CD4-positive, alpha-beta T cell treated with Interferon alpha-2 for 1 hour (primary cell): ENCODE measurements around the gene IL1RAPL1.
A peak's percentile ranks its signal among the peaks of the same experiment; 100 is the strongest.
"Not testable (repeated sequence)": the region's sequence is repeated elsewhere in the genome, so short reads cannot be mapped to it uniquely, and the experiment has no call there.

ENCODE experiments used
- DNase-seq, 2 donors: peaks; one replicate each; pipeline ENCODE4 v3.0.0-alpha.2; 2020 to 2022

Gene IL1RAPL1

DNA sequence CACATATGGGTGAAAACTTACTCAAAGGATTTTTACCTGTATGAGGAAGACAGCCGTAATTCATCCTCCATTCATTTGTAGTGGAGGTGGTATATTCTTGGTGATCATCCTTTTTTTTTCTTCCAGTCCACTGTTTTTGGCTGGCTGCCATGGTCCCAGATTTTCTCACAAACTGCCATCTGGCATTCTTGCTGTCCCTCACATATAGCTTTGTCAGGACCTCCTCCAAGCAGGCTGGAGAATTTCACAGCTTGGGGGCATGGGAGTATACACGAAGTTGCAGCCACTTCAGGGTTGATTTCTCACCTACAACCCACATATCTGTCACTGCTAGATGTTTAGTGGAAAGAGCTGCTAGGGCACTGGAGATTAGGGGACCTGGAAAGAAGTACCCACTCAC is 401.0 kb downstream of the IL1RAPL1 start:
- DNase-seq: no peak

DNA sequence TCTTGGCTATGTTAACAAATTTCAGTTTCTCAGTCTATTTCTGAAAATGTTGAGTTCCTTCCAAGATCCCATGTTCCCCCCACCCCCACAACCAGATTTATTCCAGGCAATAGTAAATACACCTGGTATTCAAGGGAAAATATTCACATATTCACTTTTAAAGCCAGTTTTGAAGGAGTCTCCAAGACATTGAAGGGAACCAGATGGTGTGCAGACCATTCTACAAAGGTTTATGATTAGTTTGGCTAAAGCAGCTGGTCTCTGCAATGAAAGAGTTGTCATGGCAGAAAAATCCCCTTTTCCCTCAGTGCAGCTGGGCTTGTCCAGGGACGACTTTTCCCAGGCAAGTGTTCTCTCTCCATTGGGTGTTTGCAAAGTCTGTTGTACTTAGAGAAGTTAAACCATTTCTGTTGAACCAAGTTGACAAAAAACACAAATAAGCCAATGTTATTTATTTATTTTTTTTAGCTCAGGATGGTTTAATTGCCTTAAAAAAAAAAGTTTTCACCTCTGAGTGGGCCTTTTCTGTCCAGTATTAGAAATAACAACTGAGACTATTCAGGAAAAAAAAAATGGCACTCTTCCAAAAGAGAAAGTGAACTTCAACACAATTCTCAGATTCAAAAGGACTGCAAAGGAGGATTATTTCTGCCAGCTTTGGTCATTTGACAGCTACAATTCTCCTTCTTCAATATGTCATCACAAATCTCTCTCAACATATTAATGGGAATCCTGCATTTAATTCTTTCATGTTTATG is 410.6 kb downstream of the IL1RAPL1 start:
- DNase-seq: no peak

DNA sequence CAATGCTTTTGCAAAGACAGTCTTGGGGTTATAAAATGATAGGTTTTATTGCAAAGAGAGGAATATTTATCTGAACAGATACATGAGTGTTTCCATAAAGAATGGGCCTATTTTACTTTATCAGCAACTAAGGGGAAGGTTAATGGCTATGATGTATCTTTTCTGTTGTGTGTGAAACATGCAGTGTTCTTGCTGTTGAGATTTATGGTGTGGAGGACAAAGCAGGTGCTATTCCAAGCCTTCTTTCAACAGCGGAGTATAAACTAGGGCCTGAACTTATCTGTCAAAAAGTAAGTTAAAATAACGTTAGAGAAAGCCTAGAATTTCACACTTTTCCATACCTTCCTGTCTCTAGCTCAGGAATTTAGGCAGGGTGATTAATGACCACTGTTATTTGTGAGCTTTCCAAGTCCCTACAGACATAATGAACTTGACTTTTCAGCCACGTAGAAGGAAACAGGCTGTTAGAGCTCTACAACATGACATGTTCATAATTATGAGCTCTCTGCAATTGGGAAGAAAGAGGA is 411.4 kb downstream of the IL1RAPL1 start:
- no peak for DNase-seq

DNA sequence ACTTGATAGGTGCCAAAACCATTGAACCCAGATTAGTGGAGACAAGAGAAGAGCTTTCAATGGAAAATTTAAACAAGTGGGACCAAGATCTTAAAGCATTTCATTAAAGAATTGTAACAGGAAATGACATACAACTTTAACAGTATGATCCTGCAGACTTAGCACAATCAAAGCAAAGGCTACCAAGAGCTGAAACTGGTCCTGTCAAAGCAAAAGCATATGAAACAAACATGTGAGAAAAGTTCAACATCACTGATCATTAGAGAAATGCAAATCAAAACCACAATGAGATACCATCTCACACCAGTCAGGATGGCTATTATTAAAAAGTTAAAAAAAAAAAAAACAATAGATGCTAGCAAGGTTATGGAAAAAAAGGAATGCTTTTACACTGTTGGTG is 425.6 kb downstream of the IL1RAPL1 start:
- no peak for DNase-seq

DNA sequence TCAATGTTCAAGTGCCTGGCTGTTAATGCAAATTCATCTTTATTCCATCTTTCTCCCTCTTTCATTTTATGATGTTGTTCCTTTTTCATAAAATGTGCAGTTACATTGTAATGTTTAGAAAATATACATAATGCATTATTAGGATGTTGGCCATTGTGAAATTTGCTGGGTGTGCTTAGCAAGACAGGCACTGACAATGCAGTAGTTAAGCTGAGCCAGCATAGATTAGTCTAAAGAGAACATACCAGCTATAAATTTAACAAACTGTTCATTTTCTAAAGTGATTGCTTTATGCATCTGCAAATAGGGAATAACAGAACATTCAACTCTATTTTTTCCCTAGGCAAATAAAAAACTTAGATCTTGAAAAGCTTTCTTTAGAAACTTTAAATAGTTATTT is 436.0 kb downstream of the IL1RAPL1 start:
- DNase-seq: no peak

DNA sequence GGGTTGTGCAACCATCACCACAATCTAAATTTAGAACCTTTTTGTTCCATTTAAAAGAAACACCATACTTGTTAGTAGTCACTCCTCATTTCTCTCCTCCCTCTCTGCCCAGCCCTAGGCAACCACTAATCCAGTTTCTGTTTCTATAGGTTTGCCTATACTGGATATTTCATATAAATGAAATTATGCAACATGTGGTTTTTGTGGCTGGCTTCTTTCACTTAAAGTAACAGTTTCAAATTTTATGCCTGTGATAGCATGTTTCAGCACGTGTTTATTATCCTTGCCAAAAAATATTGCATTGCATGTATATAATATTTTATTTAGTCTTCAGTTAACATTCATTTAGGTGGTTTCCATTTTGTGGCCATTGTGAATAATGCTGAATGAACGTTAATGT is 437.6 kb downstream of the IL1RAPL1 start:
- DNase-seq: peak in 1 of 2 donors; percentile 1

DNA sequence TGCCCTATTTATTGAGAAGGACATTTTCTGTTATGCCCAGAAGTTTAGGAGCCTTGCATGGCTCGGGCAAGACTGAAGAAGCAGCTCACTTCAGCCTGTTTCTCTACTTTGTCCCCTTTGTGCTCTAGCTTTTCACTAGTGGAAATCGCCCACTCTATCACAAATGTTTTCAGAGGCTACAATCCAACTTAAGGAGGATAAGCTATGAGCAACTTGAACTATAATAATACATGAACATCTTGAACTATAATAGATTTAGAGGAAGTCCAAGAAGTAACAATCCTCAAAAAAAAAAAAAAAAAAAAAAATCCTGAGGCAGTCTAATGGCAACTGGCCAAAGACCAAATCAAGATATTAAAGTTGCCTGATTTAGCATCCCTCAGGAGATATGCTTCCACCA is 452.3 kb downstream of the IL1RAPL1 start:
- no peak for DNase-seq

DNA sequence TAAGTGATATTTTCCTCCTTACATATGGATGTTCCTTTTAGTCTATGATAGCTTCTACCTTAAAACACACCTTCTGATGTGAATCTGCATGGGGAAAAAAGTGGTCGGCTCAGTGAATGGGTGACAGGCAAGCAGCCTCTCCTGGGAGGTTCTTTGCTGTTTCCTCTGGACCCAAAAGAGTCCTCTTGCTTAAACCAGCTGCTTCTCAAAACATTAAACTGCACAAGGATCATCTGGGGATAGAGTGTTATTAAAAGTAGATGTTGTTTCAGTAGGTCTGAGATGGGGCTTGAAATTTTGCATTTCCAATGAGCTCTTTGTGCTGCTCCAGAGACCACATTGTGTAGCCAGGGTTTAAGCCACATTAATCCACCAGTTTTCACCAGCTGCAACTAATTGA is 452.9 kb downstream of the IL1RAPL1 start:
- DNase-seq: no peak

DNA sequence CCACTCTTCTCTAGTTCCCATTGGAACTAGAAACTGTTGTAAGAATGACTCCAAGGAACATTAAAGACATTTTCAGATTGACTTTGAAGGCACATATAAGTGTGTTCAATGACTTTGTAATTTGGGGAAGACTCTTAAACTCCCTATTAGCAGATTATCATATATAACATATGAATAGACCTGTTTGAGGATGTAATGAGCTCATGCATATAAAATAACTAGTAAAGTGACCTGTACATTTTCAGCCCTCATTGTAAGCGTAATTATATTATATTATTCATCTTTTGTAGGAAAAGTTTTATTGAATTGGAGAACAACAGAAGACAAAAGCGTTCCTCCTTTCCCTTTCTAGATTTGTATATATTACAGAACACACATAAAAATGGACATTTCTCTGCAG is 455.1 kb downstream of the IL1RAPL1 start:
- DNase-seq: no peak

DNA sequence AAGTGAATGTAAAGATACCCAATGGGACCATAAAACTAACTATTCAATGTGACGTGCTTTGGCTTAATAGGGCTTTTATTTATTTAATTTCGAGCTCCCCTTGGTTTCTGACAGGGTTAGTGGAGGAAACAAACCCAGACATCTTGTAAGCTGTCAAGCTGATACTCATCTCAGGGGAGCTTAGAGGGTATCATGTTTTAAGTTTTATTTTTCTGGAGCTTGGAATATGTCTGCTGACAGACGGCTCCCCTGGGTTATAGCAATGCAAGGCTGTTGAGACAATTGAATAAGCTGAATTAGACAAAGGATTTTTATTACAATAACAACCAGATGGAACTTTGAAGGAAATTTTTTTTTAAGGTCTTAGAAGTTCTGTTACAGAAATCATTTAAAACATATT is 456.5 kb downstream of the IL1RAPL1 start:
- no peak for DNase-seq

DNA sequence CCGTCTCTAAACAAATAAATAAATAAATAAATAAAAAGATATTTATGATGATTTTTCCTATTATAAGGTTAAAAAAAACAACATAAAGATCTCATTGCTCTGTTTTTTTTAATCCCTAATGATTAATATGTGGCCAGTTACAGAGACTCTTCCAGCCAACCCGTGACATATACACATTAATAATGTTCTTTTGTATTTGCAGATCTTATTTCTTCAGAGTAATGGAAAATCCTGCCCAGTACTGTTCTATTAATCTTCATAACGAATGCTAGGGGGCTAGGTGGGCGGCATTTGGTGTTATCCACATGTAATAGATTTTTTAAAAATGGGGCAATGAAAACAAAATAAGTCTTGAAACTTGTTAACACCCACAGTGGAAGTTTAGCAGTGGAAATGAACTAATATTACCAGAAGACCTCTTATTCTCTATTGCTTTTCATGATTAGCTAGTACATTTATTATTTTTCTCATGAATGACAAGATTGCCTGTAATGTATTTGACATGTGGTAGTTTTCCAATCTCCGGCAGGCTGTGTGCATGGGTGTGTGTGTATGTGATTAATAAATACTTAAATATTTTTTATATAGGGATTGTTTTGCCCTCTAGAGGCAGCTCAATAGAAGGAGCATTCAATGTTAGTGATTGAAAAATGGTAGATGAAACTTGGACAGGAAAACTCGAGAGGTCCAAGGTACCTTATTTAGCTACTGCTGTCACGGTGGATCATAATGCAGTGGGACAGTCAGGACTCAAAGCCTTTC is 457.4 kb downstream of the IL1RAPL1 start:
- no peak for DNase-seq

DNA sequence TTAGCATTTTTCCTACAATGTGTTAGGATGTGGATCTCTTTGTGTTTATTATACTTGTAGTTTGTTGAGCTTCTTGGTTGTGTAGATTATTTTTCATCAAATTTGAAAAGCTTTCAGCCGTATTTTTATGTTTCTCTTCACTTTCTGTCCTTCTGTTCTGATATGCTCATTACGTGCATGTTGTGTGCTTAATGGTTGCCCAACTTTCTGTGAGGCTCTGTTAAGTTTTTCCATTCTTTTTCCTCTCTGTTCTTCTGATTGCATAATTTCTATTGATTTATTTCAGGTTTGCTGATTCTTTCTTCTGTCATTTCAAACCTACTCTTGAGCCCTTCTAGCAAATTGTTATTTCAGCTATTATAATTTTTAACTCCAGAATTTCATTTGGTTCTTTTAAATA is 478.2 kb downstream of the IL1RAPL1 start:
- DNase-seq: no peak

DNA sequence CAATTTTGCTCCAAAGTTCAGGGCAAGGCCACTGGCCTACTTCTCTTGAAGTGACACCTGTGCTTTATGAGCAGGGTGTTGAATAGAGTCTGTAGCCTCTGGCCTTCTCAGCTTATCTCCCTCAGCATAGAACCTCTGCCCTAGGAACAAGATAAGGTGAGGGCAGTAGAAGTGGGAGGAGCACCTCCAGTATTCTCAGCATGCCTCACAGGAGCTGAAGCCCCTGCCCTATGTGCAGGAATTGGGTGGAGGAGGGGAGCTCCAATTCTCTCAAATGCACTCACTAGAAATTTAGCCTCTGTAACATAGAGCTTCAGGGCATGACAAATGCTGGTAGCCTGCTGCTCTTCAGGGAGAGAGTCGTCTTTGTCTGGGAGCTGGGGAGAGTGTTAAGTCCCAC is 479.3 kb downstream of the IL1RAPL1 start:
- DNase-seq: no peak

DNA sequence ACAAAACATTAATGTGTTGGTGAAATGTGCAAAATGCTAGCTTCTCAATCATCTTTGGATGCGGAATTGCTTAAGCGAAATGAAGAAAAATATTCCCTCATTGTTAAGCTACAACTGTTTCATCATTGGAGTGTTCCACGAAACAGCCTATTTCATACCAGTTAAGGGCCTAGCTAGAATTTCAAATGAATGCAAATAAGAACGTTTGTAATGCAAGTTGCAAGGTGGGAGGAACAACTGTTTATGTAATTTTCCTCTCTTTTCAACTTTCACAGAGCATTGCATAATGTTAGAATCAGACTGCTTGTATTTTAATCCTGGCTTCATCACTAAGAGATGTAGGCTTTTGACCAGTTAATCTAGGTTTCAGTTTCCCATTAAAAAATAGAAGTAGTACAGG is 480.1 kb downstream of the IL1RAPL1 start:
- no peak for DNase-seq

DNA sequence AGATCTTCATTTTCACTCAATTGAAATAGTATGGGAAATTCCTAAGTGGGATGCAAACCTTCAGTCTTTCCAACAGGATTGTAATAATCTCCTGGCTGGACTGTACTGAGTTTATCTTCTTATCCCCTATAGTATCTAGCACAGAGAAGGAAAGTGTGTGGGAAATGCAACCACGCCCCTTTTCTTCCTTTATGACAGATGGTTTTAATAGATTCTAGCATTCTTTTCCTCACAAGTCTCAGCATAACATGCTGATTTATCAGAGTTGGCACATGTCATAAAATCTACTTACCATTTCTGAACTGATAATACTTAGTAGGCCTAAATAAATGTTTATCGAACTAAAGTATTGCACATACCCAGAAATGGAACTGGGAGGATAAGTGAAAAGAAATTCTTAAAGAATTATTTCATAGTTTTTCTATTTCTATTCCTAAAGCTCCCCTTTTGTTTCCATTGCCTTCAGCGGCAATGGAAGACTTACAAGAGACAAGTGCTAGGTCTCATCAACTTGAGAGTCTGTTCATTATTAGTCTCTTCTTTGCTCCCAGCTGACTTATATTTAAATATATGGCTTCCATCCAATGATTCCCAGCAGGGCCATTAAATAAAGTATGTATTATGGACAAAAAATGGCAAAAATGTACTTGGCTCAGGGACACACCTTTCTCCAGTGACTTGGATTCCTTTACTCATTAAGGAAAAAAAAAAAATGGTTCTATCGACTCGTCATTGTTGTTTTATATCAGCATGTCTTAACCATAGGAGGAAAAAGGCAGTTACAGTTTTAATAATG is 484.5 kb downstream of the IL1RAPL1 start:
- DNase-seq: no peak

DNA sequence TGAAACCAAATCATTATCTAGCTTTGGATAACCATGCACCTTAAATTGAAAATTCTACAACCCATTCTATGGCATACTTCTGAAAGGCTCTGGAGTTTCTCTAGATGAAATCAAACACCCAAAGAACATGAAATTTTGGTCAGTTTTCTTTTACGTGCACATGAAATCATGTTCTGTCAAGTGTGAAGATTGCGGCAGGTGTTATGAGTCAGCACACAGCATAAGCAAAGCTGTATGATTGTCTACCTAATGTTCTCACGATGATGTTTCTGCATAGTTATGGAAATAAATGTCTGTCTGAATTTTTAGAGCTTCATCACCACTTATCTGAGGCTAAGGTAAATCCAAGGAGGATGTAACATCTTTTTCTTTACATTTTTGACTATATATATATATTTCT is 495.3 kb downstream of the IL1RAPL1 start:
- DNase-seq: no peak

DNA sequence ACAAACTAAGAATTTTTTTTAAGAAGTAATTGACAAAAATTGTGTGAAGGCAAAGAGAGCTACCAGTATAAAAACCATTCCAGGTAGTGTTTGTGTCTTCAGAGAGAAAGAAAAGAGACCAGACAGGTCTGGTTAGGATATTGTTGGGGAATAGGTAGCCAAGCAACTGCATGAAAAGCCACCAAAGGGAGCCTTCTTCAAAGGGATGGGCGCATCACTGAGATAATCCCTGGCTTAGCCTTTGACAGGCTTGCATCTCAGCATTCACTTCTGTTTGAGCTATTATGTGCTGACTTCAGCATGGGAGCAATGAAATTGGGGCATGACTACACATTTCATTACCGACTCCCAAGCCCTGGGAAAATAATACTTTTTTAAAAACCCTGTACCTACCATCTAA is 496.6 kb downstream of the IL1RAPL1 start:
- DNase-seq: no peak

DNA sequence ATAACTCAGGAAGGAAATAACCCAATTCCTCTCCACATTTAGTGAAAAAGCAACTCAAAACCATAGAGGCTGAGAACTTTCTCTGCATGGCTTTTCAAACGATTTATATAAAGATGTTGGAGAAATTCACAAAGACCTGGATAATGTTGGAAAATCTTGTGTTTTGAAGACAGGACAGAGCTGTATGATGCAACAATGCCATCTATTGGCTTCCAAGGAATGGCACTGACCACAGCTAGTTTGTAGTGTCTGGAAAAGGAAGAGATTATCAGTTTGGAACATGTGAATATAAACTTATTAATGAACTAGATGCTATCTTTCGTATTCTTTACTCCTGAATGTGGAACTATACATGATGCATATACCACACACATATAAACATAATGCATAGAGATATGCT is 503.6 kb downstream of the IL1RAPL1 start:
- DNase-seq: no peak

DNA sequence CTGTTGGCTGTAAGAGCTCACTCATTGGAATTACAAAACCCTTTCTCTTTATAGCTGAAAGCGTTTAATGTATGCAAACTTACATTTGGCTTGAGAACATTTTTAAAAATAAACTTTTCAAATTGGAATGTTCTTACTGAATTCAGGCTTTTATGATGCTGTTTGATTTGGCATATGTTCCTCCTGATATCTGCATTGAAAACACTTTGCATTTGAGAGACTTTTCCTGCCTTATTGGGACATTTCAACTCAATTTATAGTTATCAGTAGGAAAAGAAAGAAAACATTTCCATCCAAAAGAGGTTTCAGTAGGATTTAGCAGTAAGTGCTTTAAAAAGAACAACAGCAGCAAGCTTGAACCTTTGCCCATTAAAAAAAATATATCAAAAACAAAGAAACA is 520.0 kb downstream of the IL1RAPL1 start:
- DNase-seq: no peak

DNA sequence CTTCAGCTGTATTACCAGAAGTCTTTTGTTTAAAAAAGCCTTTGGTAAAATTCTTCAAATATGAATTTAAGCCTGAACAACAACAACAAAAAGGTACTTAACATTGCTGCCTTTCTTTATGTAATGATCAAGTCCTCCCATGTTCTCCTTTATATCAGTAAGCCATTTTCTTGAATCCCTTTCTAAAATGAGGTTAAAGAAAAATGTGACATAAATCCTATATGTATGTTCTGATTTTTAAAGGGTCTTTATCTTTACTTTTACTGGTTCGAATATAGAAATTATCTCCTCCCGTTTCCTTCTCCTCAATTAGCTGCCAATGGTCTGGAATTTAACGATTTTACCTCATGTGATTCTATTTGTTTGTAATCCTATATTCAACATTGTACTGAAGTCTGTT is 522.8 kb downstream of the IL1RAPL1 start:
- DNase-seq: no peak

DNA sequence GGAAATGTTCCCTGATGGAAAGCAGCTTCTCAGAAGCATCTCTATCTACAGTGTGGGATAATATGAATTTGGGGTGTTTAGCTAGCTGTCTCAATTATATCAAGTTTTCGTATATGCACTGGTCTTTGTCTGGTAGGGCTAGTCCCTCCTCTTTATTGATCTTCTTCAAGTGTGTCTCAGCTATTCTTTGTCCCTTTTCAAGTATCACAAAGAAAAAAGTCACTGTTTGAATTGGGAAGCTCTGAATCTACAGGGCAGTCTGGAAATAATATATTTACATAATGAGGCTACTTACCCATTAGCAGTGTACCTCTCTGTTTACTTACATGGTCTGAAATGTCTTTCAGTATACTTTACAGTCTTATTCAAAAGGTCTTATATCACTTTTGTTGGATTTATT is 526.0 kb downstream of the IL1RAPL1 start:
- no peak for DNase-seq

DNA sequence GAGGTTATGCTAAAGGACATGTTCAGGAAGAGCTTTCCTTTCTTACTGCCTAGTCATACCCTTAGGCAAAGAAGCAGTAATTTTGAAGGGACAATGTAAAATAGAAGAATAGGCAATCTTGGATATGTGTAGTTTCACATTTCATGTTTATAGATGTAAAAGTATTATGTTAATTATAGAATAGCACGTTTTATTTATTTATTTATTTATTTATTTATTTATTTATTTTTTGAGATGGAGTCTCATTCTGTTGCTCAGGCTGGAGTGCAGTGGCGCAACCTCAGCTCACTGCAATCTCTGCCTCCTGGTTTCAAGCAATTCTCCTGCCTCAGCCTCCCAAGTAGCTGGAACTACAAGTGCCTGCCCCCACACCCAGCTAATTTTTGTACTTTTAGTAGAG is 535.6 kb downstream of the IL1RAPL1 start:
- not testable (repeated sequence) for DNase-seq

DNA sequence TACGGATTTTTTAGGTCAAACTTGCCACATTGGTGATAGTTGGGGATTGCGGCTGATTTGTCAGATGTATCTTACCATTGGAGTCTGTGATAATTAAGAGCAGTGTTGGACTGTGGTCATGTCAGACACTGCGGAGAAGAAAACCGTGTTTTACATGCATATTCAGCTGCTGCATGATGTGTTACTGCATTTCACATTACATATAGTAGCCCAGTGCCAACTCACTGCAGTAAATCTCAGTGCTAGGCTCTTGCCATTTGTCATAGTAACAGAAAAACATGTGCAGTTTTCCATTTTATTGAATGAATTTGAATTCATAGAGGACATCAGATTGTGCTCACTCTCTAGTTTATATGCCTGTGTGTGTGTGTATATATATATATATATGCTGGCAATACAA is 543.7 kb downstream of the IL1RAPL1 start:
- DNase-seq: no peak

DNA sequence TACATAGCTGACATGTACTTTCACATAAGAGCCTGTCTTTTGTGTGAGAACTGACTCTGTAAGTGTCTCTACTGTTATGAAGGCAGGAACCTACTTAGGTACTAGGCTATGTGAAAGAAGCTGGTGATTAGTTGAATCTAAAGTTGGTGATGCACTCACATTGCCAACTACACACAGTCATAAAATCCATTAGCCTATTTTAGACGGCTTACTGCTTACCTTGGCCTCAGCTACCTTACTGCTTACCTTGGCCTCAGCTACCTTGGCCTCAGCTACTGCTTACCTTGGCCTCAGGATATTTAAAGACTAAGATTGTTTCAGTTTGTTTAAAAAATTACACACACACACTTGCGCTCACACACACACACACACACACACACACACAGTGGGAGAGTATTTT is 549.7 kb downstream of the IL1RAPL1 start:
- no peak for DNase-seq
